Measurements from ENCODE around the gene DNAH17.

The DNAH17 gene

DNA sequence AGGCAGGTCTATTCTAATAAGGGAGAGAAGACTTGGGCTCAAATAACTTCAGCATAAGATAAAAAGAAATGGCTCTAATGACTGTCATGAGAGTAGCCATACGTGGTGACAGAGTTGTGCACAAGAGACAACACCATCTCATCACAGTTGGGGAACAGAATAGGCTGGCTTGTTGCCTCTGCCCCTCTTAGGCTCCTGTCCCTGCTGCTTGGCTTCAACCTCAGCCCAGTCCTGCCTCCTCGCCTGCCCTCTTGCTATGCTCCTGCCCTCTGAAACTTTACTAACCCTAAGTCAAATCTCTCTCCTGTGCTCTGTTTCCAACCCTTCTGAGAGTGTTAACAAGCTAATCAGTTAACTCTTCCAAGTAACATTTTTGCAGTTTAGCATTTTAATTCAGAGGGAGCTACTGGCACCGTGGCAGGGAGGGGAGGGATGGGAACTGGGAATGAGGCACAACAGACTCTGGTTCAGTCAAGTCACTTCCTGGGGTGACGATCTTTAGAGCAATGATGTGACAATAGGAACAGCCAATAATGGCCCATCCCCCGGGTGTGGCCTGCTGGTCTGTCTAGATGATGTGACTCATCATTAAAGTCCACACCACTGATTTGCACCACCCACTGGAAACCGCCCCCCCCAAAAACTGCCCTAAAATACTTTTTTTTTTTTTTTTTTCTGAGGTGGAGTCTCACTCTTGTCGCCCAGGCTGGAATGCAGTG is 35.5 kb downstream of the DNAH17 start:
- Histone ChIP-seq H3K9me3 (ENCODE audit: control insufficient read depth, insufficient read depth, low read length) (no peaks in the 10 kb centered on the region), H3F3A (ENCODE audit: control insufficient read depth, insufficient read depth) (no peaks in the 10 kb centered on the region), H3K27ac (ENCODE audit: low read depth, low read length) (no peak overlapping the region), H3K4me1 (ENCODE audit: control insufficient read depth, low read length) (no peaks in the 10 kb centered on the region), H3K27me3 (ENCODE audit: control insufficient read depth, low read length) (no peaks in the 10 kb centered on the region), H3K4me2 (ENCODE audit: low read length) (no peak overlapping the region), H4K20me1 (ENCODE audit: control insufficient read depth, insufficient read depth, low read depth, low read length) (no peaks in the 10 kb centered on the region), H3K9me2 (replicated peaks; ENCODE audit: control insufficient read depth, low read length) (no peaks in the 10 kb centered on the region), H3K79me2 (ENCODE audit: control insufficient read depth, low read length) (no peaks in the 10 kb centered on the region), H3K4me3 (ENCODE audit: low read length) (no peak overlapping the region), H3K36me3 (ENCODE audit: control insufficient read depth, low read length) (no peaks in the 10 kb centered on the region)
- no peak for TF ChIP-seq EZH2phosphoT487 (IDR thresholded peaks at IDR 0.05; ENCODE audit: borderline replicate concordance, low read length)
- TF ChIP-seq, protein P1, sequence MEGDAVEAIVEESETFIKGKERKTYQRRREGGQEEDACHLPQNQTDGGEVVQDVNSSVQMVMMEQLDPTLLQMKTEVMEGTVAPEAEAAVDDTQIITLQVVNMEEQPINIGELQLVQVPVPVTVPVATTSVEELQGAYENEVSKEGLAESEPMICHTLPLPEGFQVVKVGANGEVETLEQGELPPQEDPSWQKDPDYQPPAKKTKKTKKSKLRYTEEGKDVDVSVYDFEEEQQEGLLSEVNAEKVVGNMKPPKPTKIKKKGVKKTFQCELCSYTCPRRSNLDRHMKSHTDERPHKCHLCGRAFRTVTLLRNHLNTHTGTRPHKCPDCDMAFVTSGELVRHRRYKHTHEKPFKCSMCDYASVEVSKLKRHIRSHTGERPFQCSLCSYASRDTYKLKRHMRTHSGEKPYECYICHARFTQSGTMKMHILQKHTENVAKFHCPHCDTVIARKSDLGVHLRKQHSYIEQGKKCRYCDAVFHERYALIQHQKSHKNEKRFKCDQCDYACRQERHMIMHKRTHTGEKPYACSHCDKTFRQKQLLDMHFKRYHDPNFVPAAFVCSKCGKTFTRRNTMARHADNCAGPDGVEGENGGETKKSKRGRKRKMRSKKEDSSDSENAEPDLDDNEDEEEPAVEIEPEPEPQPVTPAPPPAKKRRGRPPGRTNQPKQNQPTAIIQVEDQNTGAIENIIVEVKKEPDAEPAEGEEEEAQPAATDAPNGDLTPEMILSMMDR (IDR thresholded peaks at IDR 0.05; ENCODE audit: low read depth, low read length, poor library complexity, severe bottlenecking), result no peak

DNA sequence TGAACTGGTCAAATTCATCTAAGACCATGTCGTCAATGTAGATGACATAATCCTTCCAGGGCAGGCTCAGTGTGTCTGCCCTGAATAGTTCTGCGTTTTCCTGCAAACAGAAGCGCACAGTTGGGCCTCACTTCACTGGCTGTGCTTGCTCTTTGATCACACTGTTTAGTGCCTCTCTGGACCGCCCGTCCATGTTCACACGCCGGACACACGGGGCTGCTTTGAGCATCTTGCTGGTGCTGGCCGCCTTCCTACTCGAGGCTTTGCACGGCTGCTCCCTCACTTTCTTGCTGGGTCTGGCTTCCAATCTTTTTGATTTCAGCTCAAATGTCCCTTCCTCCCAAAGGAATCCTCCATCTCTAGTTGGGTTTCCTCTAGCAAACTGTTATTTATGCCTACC is 37.4 kb downstream of the DNAH17 start:
- Histone ChIP-seq H3K27ac (ENCODE audit: low read depth, low read length) (no peak overlapping the region), H3K9me2 (replicated peaks; ENCODE audit: control insufficient read depth, low read length) (no peaks in the 10 kb centered on the region), H3K9me3 (ENCODE audit: control insufficient read depth, insufficient read depth, low read length) (no peaks in the 10 kb centered on the region), H3K4me2 (ENCODE audit: low read length) (no peak overlapping the region), H3K27me3 (ENCODE audit: control insufficient read depth, low read length) (peaks cover 3% of the 10 kb centered on the region; the same call in 1 of the 2 replicates), H4K20me1 (ENCODE audit: control insufficient read depth, insufficient read depth, low read depth, low read length) (no peaks in the 10 kb centered on the region), H3K4me3 (ENCODE audit: low read length) (no peak overlapping the region), H3K79me2 (ENCODE audit: control insufficient read depth, low read length) (no peaks in the 10 kb centered on the region), H3F3A (ENCODE audit: control insufficient read depth, insufficient read depth) (no peaks in the 10 kb centered on the region), H3K4me1 (ENCODE audit: control insufficient read depth, low read length) (no peaks in the 10 kb centered on the region), H3K36me3 (ENCODE audit: control insufficient read depth, low read length) (no peaks in the 10 kb centered on the region)
- no peak for TF ChIP-seq EZH2phosphoT487 (IDR thresholded peaks at IDR 0.05; ENCODE audit: borderline replicate concordance, low read length)
- TF ChIP-seq, protein P1 (IDR thresholded peaks at IDR 0.05; ENCODE audit: low read depth, low read length, poor library complexity, severe bottlenecking), result no peak

- Histone ChIP-seq H3K27me3 (ENCODE audit: control insufficient read depth, low read length) (peaks cover 3% of the 10 kb centered on the region; the same call in 1 of the 2 replicates), H3K9me3 (ENCODE audit: control insufficient read depth, insufficient read depth, low read length) (no peaks in the 10 kb centered on the region), H3K27ac (ENCODE audit: low read depth, low read length) (no peak overlapping the region), H3K4me1 (ENCODE audit: control insufficient read depth, low read length) (no peaks in the 10 kb centered on the region), H3K4me3 (ENCODE audit: low read length) (no peak overlapping the region), H3K36me3 (ENCODE audit: control insufficient read depth, low read length) (no peaks in the 10 kb centered on the region), H4K20me1 (ENCODE audit: control insufficient read depth, insufficient read depth, low read depth, low read length) (no peaks in the 10 kb centered on the region), H3K4me2 (ENCODE audit: low read length) (no peak overlapping the region), H3K9me2 (replicated peaks; ENCODE audit: control insufficient read depth, low read length) (no peaks in the 10 kb centered on the region), H3K79me2 (ENCODE audit: control insufficient read depth, low read length) (no peaks in the 10 kb centered on the region), H3F3A (ENCODE audit: control insufficient read depth, insufficient read depth) (no peaks in the 10 kb centered on the region)
- TF ChIP-seq, protein P1 (IDR thresholded peaks at IDR 0.05; ENCODE audit: low read depth, low read length, poor library complexity, severe bottlenecking), result no peak
- TF ChIP-seq EZH2phosphoT487 (IDR thresholded peaks at IDR 0.05; ENCODE audit: borderline replicate concordance, low read length), result no peak
Measured at GRCh38 chr17:78538033-78538776, 39.0 kb downstream of the DNAH17 start.

Data from DOHH2 (cell line).